ENCODE results near the gene STRA8.

STRA8 gene

DNA sequence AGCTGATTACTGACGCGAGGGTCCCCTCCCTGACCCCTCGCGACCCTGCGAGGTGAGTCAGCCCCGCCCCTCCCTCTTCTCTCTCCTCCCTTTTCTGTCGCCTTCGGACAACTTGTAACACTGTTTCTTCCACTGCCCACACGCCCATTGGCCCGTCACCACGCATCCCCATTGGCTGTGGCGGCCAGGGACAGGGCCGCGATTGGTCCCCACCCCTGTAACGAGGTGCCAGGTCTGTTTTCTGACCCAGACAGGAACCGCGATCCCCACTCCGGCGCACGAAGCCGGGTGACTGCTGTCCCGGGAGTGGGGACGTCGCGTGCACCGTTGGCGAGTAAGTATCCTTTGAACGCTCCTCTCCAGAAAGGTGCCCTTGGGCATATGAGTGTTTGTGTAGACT lies at the start of gene STRA8:
Gene STRA8 (plus strand): TSS at position 269 of the 400 bp plus-strand sequence. CDS start 6,687 bp downstream, outside the sequence.
- no peak for DNase-seq (ENCODE audit: low read depth in 2 of 2)

GRCh38 chr7:135184254-135184841 lies 49.3 kb upstream of the STRA8 start:
- DNase-seq (ENCODE audit: low read depth in 2 of 2) = no peak

GRCh38 chr7:135185471-135186260 lies 48.0 kb upstream of the STRA8 start:
- no peak for DNase-seq (ENCODE audit: low read depth in 2 of 2)

DNA sequence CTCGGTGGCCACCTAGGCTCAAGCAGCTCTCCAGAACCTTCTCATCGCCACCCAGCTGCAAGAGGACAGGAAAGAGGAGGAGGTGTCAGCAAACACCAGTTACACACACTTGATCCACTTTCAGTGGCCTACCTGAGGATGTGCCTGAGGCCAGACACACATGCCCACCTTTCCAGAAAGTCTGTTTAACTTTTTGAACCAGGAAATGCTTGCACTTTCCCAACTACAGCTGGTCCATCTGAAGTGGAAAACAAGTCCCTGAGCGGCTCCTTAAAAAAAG lies 47.4 kb upstream of the STRA8 start:
- DNase-seq (ENCODE audit: low read depth in 2 of 2) = no peak

- DNase-seq (ENCODE audit: low read depth in 2 of 2) = no peak
These were observed 46.8 kb upstream of the STRA8 start for GRCh38 chr7:135186841-135187253.

GRCh38 chr7:135188298-135188984 lies 45.2 kb upstream of the STRA8 start:
- no peak for DNase-seq (ENCODE audit: low read depth in 2 of 2)

- no peak for DNase-seq (ENCODE audit: low read depth in 2 of 2)
These were observed 44.4 kb upstream of the STRA8 start for GRCh38 chr7:135189221-135189662.

GRCh38 chr7:135189961-135190360 lies 43.7 kb upstream of the STRA8 start:
- peak; percentile 52 to 54 for DNase-seq (ENCODE audit: low read depth in 2 of 2)

DNA sequence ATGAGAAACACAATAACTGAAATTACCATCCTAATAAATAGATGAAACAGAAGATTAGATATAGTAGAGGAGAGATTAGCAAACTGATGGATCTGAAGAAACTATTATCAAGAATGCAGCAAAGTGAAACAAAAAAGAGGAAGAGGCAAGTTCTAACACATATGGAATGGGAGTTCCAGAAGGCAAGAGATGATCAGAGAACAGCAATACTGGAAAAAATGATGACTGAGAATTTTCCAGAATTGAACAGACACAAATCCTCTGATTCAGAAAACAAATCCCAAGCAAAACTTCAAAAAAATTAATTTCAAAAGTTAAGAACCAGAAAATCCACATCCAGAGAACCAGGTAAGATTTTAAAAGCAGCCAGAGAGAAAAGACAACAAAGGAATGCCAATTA lies 42.9 kb upstream of the STRA8 start:
- no peak for DNase-seq (ENCODE audit: low read depth in 2 of 2)

- no peak for DNase-seq (ENCODE audit: low read depth in 2 of 2)
These were observed 40.6 kb upstream of the STRA8 start for GRCh38 chr7:135192914-135193536.

GRCh38 chr7:135193615-135194081 lies 40.0 kb upstream of the STRA8 start:
- peak; percentile 91 to 92 for DNase-seq (ENCODE audit: low read depth in 2 of 2)

DNA sequence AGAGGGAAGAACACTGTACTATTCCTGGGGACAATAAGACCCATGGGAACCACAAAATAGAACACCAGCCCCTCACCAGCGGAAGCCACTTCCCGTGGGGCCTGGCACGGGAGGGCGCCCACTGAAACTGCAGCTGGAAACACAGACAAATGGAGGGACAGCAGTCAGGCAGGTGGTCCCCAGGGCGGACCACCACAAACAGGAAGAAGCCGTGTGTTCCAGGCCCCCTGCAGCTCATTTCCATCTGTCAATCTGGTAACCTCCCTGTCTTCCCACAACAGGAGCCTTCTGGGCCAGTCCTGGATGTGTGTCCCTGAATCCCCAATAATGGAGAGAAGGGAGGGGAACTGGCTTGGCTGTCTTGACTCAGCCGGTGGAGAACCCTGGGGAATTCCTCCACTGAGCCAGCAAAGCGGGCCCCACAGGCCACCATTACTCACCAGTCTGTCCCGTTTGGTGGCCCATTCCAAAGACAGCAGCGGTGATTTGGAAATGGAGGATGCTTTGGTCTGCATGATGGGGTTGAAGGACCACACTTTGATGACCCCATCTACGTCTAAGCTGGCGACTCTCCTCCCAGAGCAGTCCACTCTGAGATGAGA lies 39.0 kb upstream of the STRA8 start:
- no peak for DNase-seq (ENCODE audit: low read depth in 2 of 2)

DNA sequence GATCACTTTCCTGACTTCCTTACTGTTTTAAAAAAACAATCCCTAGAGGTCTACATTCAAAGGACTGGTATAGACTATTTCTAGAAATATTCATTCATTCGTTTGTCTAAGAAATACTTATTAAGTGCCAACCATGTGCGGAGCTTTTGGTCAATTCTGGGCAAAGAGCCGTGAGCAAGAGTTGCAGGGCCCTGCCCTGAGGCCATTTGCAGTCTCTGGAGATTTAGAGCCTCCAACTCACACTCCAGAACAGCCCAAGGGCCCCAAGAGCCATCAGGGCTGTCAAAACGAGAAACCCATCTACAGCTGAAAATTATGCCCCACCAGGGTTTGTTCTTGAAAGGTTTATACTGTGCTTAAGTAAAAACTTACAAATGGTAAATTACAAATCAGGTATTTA lies 38.5 kb upstream of the STRA8 start:
- no peak for DNase-seq (ENCODE audit: low read depth in 2 of 2)

DNA sequence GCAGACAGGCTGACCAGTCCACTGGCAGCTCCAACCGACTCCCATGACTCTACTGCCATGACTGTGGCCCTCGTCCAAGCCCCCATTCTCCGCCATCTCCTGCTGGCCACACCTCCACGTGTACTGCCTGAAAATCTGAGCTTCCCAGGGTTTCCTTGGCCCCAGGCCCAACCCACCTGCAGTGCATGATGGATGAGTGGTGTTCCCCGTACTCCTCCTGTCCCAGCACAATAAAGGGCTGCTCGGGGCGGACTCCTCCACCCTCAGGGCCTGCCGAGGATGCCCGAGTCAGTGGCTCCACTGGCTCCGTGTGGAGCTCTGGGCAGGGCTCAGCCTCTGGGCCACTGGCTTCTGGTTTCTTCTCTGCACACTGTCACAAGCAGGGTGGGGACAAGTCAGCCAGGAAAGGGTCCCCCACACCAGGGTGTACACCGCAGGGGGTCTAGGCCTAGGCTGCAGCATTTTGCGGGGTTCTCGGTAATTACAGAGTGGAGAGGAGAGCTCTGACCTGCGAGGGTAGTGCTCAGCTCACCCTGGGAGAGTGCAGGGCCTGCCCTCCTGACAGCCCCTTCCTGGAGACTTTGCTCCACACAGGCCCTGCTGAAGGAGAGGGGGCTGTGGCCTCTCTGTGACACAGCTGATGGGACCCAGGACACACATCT lies 37.5 kb upstream of the STRA8 start:
- DNase-seq (ENCODE audit: low read depth in 2 of 2) = no peak

DNA sequence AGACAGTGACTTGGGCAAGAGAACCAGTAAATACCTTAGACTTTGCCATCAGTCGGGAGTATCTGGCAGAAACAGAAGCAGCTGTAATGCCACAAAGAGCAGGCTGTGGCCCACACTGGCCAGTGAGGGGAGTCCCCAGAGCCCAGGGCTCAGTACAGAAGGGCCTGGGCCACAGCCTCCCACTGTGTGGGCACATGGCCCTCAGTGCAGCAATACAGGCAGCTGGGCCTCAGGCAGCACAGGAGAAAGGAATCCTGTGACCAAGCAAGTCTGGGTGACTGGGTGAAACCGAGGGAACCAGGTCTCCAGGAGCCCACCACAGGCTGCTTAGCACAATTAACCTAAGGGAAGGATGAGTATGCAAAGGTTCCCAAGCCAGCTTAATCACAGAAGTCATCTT lies 36.3 kb upstream of the STRA8 start:
- DNase-seq (ENCODE audit: low read depth in 2 of 2) = no peak

- no peak for DNase-seq (ENCODE audit: low read depth in 2 of 2)
These were observed 35.6 kb upstream of the STRA8 start for GRCh38 chr7:135197906-135198655.

GRCh38 chr7:135199439-135199838 lies 34.2 kb upstream of the STRA8 start:
- DNase-seq (ENCODE audit: low read depth in 2 of 2) = no peak

DNA sequence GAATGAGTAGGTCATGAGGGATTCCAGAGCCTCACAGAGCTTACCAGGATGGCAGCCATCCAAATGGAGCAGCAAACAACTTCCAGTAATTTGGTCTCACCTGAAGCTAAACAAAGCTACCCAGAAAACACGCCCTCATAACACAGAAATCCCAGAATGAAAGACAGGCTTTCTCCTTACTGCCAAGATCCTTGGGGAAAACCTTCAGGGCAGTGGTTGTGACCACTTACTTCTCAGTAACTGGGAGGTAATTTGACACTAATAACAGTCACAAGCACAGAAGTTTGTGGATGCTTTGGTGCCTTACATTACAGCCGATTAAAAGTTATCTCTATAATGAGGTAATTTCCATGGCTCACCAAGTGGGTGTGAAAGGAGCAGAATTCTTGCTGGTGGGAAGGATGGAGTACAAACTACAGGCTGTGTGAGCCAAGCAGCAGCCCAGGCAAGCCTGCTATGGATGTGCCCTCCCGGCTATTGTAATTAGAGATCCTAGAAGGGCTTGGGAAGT lies 32.8 kb upstream of the STRA8 start:
- no peak for DNase-seq (ENCODE audit: low read depth in 2 of 2)

DNA sequence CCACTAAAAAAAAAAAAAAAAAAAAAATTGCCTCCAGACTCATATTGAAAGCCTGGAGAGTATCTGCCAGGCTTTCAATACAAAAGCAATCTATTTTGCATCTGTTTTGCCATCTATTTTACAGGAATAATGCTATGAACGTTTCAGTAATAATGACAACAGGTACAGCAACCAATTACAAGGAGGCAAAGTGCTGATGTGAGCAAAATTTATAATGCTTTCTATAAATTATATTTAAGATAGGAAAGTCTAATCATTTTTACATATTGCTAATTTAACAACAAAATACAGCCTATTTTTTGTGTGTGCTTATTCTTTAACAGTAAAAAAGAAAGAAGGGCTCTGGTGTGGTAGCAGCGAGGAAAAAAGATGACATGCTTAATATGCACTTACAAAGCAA lies 32.3 kb upstream of the STRA8 start:
- DNase-seq (ENCODE audit: low read depth in 2 of 2) = no peak

DNA sequence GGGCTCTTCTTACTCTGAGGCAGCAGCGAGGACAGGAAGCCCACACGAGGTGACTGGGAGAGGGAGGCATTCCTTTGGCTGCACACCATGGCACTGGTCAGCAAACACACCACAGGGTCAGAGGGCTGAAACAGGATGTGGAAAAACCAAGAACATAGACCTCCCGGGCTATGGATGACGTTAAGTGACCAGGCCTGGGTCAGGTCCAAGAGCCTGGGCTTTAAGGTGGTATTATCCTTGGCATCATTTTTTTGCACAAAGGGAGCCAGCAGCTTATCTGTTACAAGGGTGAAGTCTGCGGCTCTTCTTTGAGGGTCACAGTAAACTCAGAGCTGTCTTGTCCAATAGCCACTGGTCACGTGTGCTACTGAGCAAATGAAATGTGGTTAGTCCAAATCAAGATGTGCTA lies 29.3 kb upstream of the STRA8 start:
- no peak for DNase-seq (ENCODE audit: low read depth in 2 of 2)

- no peak for DNase-seq (ENCODE audit: low read depth in 2 of 2)
These were observed 28.8 kb upstream of the STRA8 start for GRCh38 chr7:135204876-135205275.
